Lung (tissue), 12 donors: ENCODE data around the gene CENPM. TPM values are rescaled to one million over a fixed set of nuclear protein-coding genes. Genes with fewer than 3 reads are reported as not detected.

ENCODE experiments used
- ATAC-seq: fragments of 200-7000 bp; cut with Tn5 transposase; one replicate; pipeline ENCODE4 v1.9.1; 2020; ENCODE audit warnings: moderate number of reproducible peaks; ENCODE audit not compliant: insufficient read depth, low FRiP score
- DNase-seq, 3 donors: peaks; one replicate each; pipeline ENCODE4 v3.0.0-alpha.2; 2013 to 2017
- H3K27ac ChIP-seq, 2 donors: one replicate each; pipeline ENCODE4 v1.5.1; 2013; ENCODE audit warnings: mild to moderate bottlenecking in 2 of 2, moderate library complexity in 2 of 2, control low read depth in 1 of 2, inconsistent platforms in 1 of 2, low read depth in 1 of 2, low read length in 1 of 2
- H3K27me3 ChIP-seq, 3 donors: one replicate each; pipeline ENCODE4 v1.5.1; 2013; ENCODE audit warnings: low read length in 2 of 3; ENCODE audit not compliant: control insufficient read depth in 3 of 3, insufficient read depth in 3 of 3
- H3K36me3 ChIP-seq, 4 donors: one replicate each; pipeline ENCODE4 v1.5.1; 2013; ENCODE audit warnings: low read length in 4 of 4, mild to moderate bottlenecking in 1 of 4, moderate library complexity in 1 of 4; ENCODE audit not compliant: control insufficient read depth in 4 of 4, insufficient read depth in 4 of 4
- H3K4me1 ChIP-seq, 5 donors: one replicate each; pipeline ENCODE4 v1.5.1; 2013; ENCODE audit warnings: low read length in 5 of 5, mild to moderate bottlenecking in 2 of 5, moderate library complexity in 1 of 5; ENCODE audit not compliant: control insufficient read depth in 5 of 5, insufficient read depth in 5 of 5
- H3K4me3 ChIP-seq: one replicate; pipeline ENCODE4 v1.5.1; 2013; ENCODE audit warnings: mild to moderate bottlenecking, control low read depth, moderate library complexity
- H3K9ac ChIP-seq, 2 donors: one replicate each; pipeline ENCODE4 v1.5.1; 2013; ENCODE audit warnings: low read length in 2 of 2, control low read depth in 1 of 2; ENCODE audit not compliant: insufficient read depth in 1 of 2
- H3K9me3 ChIP-seq, 4 donors: one replicate each; pipeline ENCODE4 v1.5.1; 2013; ENCODE audit warnings: low read length in 3 of 4, mild to moderate bottlenecking in 1 of 4, moderate library complexity in 1 of 4; ENCODE audit not compliant: control insufficient read depth in 4 of 4, insufficient read depth in 3 of 4
- WGBS, 2 donors: extraction: QIAGEN DNeasy Blood & Tissue Kit; methylation state at CpG; one replicate each; pipeline ENCODE4 v1.1.7; 2013; 5-methylcytosine and 5-hydroxymethylcytosine counted together
- polyA plus RNA-seq, 2 donors: library from polyadenylated mRNA; stranded (reverse); fragments of 200-250 nt; gene quantifications; one replicate each; pipeline ENCODE4 v1.2.1, GENCODE V29; 2013
- total RNA-seq, 2 donors: library from RNA; depleted of rRNA in 1 of 2; stranded (reverse); fragments of >200 nt in 1 of 2; gene quantifications; one replicate each; pipeline ENCODE4 v1.2.1, GENCODE V29; 2014 to 2021
- TF ChIP-seq, protein P1 (sequence below): IDR thresholded peaks from 2 replicates; pipeline ENCODE4 v1.5.1; 2012; ENCODE audit warnings: mild to moderate bottlenecking; ENCODE audit errors: control extremely low read depth, extremely low read depth
- donor health status: control.
- donor health status: control.
- donor health status: Bipolar disorder and iron deficiency.
- donor health status: healthy.
- donor health status: DM: yes; HTN: yes; CAD: no.

The CENPM gene
- total and polyA plus RNA-seq, 4 donors = 9.9 to 20.5 (median 14.5) TPM

DNA sequence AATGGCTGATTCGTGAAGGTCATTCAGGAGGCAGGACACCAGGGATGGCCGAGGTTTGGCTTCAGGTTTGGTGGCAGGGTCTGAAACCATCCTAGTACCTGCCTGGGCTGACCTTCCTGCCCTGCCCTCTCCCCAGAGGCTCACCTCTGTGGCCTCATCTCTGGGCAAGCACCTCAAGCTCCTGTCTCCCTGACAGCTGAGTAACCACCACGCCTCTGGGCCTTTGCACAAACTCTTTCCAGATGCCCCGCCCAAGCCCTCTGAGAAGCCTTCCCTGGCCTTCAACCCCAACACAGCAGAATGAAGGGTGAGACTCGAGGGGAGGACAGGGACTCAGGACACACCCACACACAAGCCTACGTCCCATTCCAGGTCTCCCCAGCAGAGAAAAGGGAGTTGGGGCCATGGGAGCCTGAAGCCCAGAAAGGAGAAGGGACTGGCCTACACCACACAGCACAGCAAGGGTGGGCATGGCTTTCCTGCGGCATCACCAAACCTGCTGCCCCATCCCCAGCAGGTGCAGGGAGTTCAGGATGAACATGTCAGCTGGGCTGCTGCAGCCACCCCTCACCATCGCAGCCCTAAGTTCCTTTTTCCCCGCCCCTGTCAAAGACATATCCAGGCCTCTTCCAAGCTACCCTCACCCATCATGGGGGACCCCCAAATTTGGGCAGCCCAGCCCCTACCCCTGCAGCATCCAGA is 34.5 kb downstream of the CENPM start:
- H3K36me3 ChIP-seq = peaks cover 0 to 2% (median 0%) of the 10 kb centered on the region in 4 donors
- no peak for DNase-seq
- H3K4me1 ChIP-seq = peaks cover 0 to 19% (median 9%) of the 10 kb centered on the region in 5 donors
- peaks cover 4 to 63% (median 47%) of the 10 kb centered on the region in 3 donors for H3K27me3 ChIP-seq
- no peak overlapping the region for H3K27ac ChIP-seq
- 77% methylated on average over 9 of the region's 9 CpGs for WGBS, 2 donors
- no peaks in the 10 kb centered on the region for H3K9me3 ChIP-seq
- ATAC-seq = no peak
- TF ChIP-seq, protein P1, sequence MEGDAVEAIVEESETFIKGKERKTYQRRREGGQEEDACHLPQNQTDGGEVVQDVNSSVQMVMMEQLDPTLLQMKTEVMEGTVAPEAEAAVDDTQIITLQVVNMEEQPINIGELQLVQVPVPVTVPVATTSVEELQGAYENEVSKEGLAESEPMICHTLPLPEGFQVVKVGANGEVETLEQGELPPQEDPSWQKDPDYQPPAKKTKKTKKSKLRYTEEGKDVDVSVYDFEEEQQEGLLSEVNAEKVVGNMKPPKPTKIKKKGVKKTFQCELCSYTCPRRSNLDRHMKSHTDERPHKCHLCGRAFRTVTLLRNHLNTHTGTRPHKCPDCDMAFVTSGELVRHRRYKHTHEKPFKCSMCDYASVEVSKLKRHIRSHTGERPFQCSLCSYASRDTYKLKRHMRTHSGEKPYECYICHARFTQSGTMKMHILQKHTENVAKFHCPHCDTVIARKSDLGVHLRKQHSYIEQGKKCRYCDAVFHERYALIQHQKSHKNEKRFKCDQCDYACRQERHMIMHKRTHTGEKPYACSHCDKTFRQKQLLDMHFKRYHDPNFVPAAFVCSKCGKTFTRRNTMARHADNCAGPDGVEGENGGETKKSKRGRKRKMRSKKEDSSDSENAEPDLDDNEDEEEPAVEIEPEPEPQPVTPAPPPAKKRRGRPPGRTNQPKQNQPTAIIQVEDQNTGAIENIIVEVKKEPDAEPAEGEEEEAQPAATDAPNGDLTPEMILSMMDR = no peak
- H3K9ac ChIP-seq = no peak overlapping the region
- H3K4me3 ChIP-seq = no peak overlapping the region

DNA sequence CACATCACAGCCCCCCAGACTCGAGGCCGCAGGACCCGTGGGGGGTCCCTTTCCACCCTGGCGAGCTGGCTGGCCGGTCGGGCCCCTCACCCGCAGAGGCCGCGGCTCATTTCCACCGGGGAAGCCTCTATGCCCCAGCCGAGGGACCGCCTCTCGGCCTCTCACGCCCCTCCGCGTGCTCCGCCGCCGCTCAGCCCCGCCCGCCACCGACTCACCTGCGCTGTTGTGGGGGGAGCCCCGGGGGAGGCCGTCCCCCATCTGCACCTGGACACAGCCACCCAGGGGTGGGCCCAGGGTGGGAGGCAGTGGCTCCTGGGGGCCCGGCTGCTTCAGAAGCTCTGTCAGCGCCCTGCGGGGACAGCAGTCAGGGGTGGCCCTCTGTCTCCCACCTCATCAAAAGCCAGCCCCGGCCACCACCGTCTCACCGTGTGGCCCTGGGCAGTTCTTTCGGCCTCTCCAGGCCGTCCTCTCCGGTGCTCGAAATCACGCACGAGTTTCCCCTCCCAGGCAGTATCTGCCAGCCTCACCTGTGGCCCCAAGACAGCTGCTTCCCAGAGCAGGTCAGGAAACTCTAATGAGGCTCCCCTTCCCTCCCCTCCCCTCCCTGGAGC is 35.8 kb downstream of the CENPM start:
- Histone ChIP-seq H3K4me1 (peaks cover 0 to 19% (median 9%) of the 10 kb centered on the region in 5 donors), H3K27ac (no peak overlapping the region), H3K4me3 (no peak overlapping the region), H3K9me3 (no peaks in the 10 kb centered on the region), H3K36me3 (peaks cover 0 to 8% (median 0%) of the 10 kb centered on the region in 4 donors), H3K9ac (no peak overlapping the region), H3K27me3 (peaks cover 4 to 49% (median 35%) of the 10 kb centered on the region in 3 donors)
- no peak for DNase-seq
- ATAC-seq = no peak
- TF ChIP-seq, protein P1 = no peak
- 8 to 9% methylated on average over 31 to 37 of the region's 37 CpGs for WGBS, 2 donors

DNA sequence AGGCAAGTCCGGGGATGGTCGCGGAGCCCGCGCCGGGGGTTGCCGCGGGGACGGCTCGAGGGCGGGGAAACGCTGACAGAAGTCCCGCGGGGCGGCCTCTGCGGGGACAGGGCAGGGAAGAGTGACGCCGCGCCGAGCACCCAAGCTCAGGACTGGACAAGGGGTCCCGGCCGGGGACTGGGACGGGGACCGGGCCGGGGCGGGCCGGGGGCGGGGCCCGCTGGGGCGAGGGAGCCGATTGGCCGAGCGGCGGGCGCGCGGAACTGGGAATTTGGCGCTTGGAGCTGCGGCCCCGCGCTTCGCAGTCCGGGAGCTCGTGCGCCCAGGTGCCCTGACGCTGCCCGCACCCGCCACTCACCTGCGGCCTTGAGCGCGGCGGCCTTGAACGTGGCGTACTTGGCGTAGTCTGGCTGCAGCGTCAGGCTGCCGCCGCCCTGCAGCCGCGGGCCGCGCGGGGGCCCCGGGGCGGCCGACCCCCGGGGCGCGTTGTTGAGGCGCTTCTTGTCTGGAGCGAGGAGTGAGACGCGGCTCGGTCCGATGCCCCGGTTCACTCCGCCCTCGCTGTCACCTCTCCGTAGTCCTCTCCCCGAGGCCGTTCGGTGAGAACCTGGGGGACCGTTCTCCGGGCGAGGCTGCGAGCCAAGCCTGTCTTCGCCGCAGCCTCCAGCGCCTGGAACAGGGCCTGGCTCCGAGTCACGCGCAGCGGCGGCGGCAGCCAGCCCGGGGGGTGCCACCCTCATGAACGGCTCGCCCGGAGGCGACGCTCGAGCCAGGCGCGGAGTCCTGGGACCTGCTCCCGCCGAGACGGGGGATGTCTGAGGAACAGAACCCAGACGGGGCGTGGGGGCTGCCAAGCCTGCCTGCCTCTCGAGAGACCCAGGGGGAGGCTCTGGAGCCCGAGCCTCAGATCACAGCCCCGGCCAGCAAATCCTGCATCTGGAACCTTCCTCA is 36.6 kb downstream of the CENPM start:
- H3K36me3 ChIP-seq = peaks cover 0 to 15% (median 4%) of the 10 kb centered on the region in 4 donors
- H3K27me3 ChIP-seq = peaks cover 4 to 41% (median 27%) of the 10 kb centered on the region in 3 donors
- DNase-seq (peak in 1 of 3 donors; percentile 56), ATAC-seq (peak; percentile 13)
- WGBS, 2 donors = 1 to 2% methylated on average over 92 to 112 of the region's 112 CpGs
- H3K4me1 ChIP-seq = peaks cover 0 to 17% (median 9%) of the 10 kb centered on the region in 5 donors
- H3K9me3 ChIP-seq = no peaks in the 10 kb centered on the region
- no peak overlapping the region for H3K27ac ChIP-seq
- TF ChIP-seq, protein P1 = no peak
- H3K9ac ChIP-seq = no peak overlapping the region
- H3K4me3 ChIP-seq = no peak overlapping the region
